ENCODE data around the gene KCNQ5. TPM values are rescaled to one million over a fixed set of nuclear protein-coding genes. Genes with fewer than 3 reads are reported as not detected.

KCNQ5 gene
- polyA plus RNA-seq, 1 donor (not counting 4 experiments of a cell fraction or from before 2014, with no cell fraction given), result 3.4 TPM

DNA sequence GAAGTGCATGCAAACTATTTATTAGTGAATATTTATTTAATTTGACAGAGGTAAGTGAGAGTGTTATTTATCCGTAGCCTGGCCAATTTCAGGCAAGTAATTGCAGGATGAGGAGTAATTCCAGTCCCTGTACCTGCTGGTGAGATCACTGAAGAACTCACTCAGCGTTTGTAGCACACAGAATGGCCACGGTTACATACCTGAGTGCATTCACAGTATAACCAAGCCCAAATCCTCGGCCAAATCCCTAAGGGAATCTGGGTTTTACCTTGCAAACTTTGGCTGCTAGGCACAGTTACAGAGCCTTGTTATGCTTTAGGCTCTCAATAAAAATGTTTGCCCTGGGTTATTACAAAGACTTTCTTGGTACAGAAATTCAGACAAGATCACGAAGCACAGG is 93.3 kb downstream of the KCNQ5 start:
- no peaks in the 10 kb centered on the region for H3K9me3 ChIP-seq (ENCODE audit: control insufficient read depth, low read depth, low read length)
- FAIRE-seq, result peak; percentile 62
- dilution Hi-C loops (cut with MboI; ENCODE audit: extremely low pct_ligation_motif_present, low sequenced_read_pairs), result no loop called here
- no peaks in the 10 kb centered on the region for H3K9me1 ChIP-seq (ENCODE audit: control insufficient read depth, extremely low read depth, insufficient read depth, low read length)
- H3K27ac ChIP-seq (ENCODE audit: control insufficient read depth, insufficient read depth, low read length), result no peak overlapping the region
- peak overlapping the region; percentile 22 for H3K4me2 ChIP-seq (ENCODE audit: control insufficient read depth, extremely low read depth, insufficient read depth, low read depth, low read length)
- no peaks in the 10 kb centered on the region for H3K27me3 ChIP-seq (ENCODE audit: control insufficient read depth, extremely low read depth, insufficient read depth, low read length)
- no peaks in the 10 kb centered on the region for H3K4me1 ChIP-seq (ENCODE audit: control insufficient read depth, extremely low read depth, insufficient read depth, low read length)
- DNase-seq (ENCODE audit: low read depth, low spot score), result no peak
- H3K36me3 ChIP-seq (ENCODE audit: control insufficient read depth in 2 of 2, extremely low read depth in 1 of 2, insufficient read depth in 2 of 2, low read length in 2 of 2), result no peaks in the 10 kb centered on the region
- peak overlapping the region; percentile 17 for H2AFZ ChIP-seq (ENCODE audit: control insufficient read depth, low read length)
- H4K20me1 ChIP-seq (ENCODE audit: control insufficient read depth, extremely low read depth, insufficient read depth, low read length), result no peaks in the 10 kb centered on the region
- H3K9ac ChIP-seq (ENCODE audit: control insufficient read depth, extremely low read depth, insufficient read depth, low read length), result no peak overlapping the region
- no peaks in the 10 kb centered on the region for H3K79me2 ChIP-seq (ENCODE audit: control insufficient read depth, insufficient read depth, low read length)
- no peak for TF ChIP-seq EZH2 (IDR thresholded peaks at IDR 0.05; ENCODE audit: low read length)
- TF ChIP-seq, protein P1, sequence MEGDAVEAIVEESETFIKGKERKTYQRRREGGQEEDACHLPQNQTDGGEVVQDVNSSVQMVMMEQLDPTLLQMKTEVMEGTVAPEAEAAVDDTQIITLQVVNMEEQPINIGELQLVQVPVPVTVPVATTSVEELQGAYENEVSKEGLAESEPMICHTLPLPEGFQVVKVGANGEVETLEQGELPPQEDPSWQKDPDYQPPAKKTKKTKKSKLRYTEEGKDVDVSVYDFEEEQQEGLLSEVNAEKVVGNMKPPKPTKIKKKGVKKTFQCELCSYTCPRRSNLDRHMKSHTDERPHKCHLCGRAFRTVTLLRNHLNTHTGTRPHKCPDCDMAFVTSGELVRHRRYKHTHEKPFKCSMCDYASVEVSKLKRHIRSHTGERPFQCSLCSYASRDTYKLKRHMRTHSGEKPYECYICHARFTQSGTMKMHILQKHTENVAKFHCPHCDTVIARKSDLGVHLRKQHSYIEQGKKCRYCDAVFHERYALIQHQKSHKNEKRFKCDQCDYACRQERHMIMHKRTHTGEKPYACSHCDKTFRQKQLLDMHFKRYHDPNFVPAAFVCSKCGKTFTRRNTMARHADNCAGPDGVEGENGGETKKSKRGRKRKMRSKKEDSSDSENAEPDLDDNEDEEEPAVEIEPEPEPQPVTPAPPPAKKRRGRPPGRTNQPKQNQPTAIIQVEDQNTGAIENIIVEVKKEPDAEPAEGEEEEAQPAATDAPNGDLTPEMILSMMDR (optimal IDR thresholded peaks at IDR 0.05 in 1 of 3, IDR thresholded peaks at IDR 0.05 in 1 of 3, conservative IDR thresholded peaks at IDR 0.05 in 1 of 3; ENCODE audit: extremely low read depth in 1 of 3, insufficient read depth in 2 of 3, low read length in 3 of 3), result no peak
- no peak overlapping the region for H3K4me3 ChIP-seq (ENCODE audit: control insufficient read depth in 2 of 3, extremely low read depth in 1 of 3, insufficient read depth in 2 of 3, low read depth in 1 of 3, low read length in 3 of 3)

DNA sequence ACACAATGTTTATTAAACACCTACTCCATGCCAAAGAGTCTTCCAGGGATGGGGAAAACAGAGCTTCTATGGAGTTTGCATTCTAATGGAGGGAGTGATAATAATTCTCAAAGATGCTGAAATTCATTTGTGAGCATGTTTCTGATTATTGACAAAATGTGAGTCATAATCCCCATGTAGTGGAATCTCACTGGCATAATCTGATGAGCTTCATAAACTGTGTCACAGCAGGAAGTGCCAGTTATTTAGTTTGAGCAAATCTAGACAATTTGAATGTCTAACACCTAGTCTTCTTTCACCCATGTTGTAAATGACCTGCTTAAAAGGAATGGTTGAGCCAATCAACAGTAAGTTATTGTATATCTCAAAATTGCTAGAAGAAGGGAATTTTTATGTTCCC is 95.1 kb downstream of the KCNQ5 start:
- no peaks in the 10 kb centered on the region for H3K27me3 ChIP-seq (ENCODE audit: control insufficient read depth, extremely low read depth, insufficient read depth, low read length)
- dilution Hi-C loops (cut with MboI; ENCODE audit: extremely low pct_ligation_motif_present, low sequenced_read_pairs), result no loop called here
- TF ChIP-seq, protein P1 (optimal IDR thresholded peaks at IDR 0.05 in 1 of 3, IDR thresholded peaks at IDR 0.05 in 1 of 3, conservative IDR thresholded peaks at IDR 0.05 in 1 of 3; ENCODE audit: extremely low read depth in 1 of 3, insufficient read depth in 2 of 3, low read length in 3 of 3), result no peak
- TF ChIP-seq EZH2 (IDR thresholded peaks at IDR 0.05; ENCODE audit: low read length), result no peak
- H4K20me1 ChIP-seq (ENCODE audit: control insufficient read depth, extremely low read depth, insufficient read depth, low read length), result no peaks in the 10 kb centered on the region
- peak; percentile 9 for FAIRE-seq
- DNase-seq (ENCODE audit: low read depth, low spot score), result no peak
- H3K4me3 ChIP-seq (ENCODE audit: control insufficient read depth in 2 of 3, extremely low read depth in 1 of 3, insufficient read depth in 2 of 3, low read depth in 1 of 3, low read length in 3 of 3), result no peak overlapping the region
- no peaks in the 10 kb centered on the region for H3K9me1 ChIP-seq (ENCODE audit: control insufficient read depth, extremely low read depth, insufficient read depth, low read length)
- no peak overlapping the region for H3K27ac ChIP-seq (ENCODE audit: control insufficient read depth, insufficient read depth, low read length)
- H3K9ac ChIP-seq (ENCODE audit: control insufficient read depth, extremely low read depth, insufficient read depth, low read length), result no peak overlapping the region
- H3K4me2 ChIP-seq (ENCODE audit: control insufficient read depth, extremely low read depth, insufficient read depth, low read depth, low read length), result no peak overlapping the region
- no peaks in the 10 kb centered on the region for H3K9me3 ChIP-seq (ENCODE audit: control insufficient read depth, low read depth, low read length)
- H2AFZ ChIP-seq (ENCODE audit: control insufficient read depth, low read length), result no peak overlapping the region
- no peaks in the 10 kb centered on the region for H3K36me3 ChIP-seq (ENCODE audit: control insufficient read depth in 2 of 2, extremely low read depth in 1 of 2, insufficient read depth in 2 of 2, low read length in 2 of 2)
- H3K79me2 ChIP-seq (ENCODE audit: control insufficient read depth, insufficient read depth, low read length), result no peaks in the 10 kb centered on the region
- peaks cover 2% of the 10 kb centered on the region for H3K4me1 ChIP-seq (ENCODE audit: control insufficient read depth, extremely low read depth, insufficient read depth, low read length)

Measured in keratinocyte (primary cell).